H9 (cell line): Measurements from ENCODE around the gene KRTAP10-4. TPM values are rescaled to one million over a fixed set of nuclear protein-coding genes. Genes with fewer than 3 reads are reported as not detected.
"Not testable (repeated sequence)": the region's sequence is repeated elsewhere in the genome, so short reads cannot be mapped to it uniquely, and the experiment has no call there.

ENCODE experiments used
- DNase-seq: peaks from one replicate; pipeline ENCODE4 v3.0.0-alpha.2; 2017
- H2AFZ ChIP-seq: one replicate; pipeline ENCODE4 v1.6.1; 2013; ENCODE audit warnings: mild to moderate bottlenecking, low read length, control low read depth, moderate library complexity
- H2AK5ac ChIP-seq: 2 replicates; pipeline ENCODE4 v1.6.1; 2013; ENCODE audit warnings: low read length, control low read depth, mixed read lengths; ENCODE audit not compliant: insufficient read length
- H2BK120ac ChIP-seq: one replicate; pipeline ENCODE4 v1.6.1; 2013; ENCODE audit warnings: low read depth, mild to moderate bottlenecking, low read length, control low read depth, inconsistent platforms; ENCODE audit not compliant: poor library complexity, severe bottlenecking
- H2BK12ac ChIP-seq: 2 replicates; pipeline ENCODE4 v1.6.1; 2013; ENCODE audit warnings: low read length, control low read depth, mixed read lengths, low read depth; ENCODE audit not compliant: insufficient read length
- H2BK15ac ChIP-seq: 2 replicates; pipeline ENCODE4 v1.6.1; 2013; ENCODE audit warnings: low read depth, low read length, control low read depth
- H2BK20ac ChIP-seq: one replicate; pipeline ENCODE4 v1.6.1; 2013; ENCODE audit warnings: low read depth, mild to moderate bottlenecking, low read length, control low read depth, inconsistent platforms; ENCODE audit not compliant: poor library complexity, severe bottlenecking
- H2BK5ac ChIP-seq: 2 replicates; pipeline ENCODE4 v1.6.1; 2013; ENCODE audit warnings: low read length, control low read depth, mixed read lengths; ENCODE audit not compliant: insufficient read length
- H3K14ac ChIP-seq: 2 replicates; pipeline ENCODE4 v1.6.1; 2013; ENCODE audit warnings: low read length, control low read depth; ENCODE audit not compliant: insufficient read depth
- H3K18ac ChIP-seq: 2 replicates; pipeline ENCODE4 v1.6.1; 2013; ENCODE audit warnings: low read depth, mild to moderate bottlenecking, mixed read lengths, low read length, control low read depth; ENCODE audit not compliant: insufficient read length
- H3K23ac ChIP-seq: 2 replicates; pipeline ENCODE4 v1.6.1; 2013; ENCODE audit warnings: low read length, control low read depth, mixed read lengths, low read depth; ENCODE audit not compliant: insufficient read length
- H3K23me2 ChIP-seq: 2 replicates; pipeline ENCODE4 v1.6.1; 2013; ENCODE audit warnings: low read depth, mild to moderate bottlenecking, mixed read lengths, low read length, control low read depth; ENCODE audit not compliant: insufficient read length, poor library complexity, severe bottlenecking
- H3K27ac ChIP-seq: 2 replicates; pipeline ENCODE4 v1.5.1; 2013; ENCODE audit warnings: low read length, control low read depth, mixed read lengths, low read depth; ENCODE audit not compliant: insufficient read length
- H3K27me3 ChIP-seq: 2 replicates; pipeline ENCODE4 v1.6.1; 2013; ENCODE audit warnings: low read length, control low read depth, inconsistent platforms; ENCODE audit not compliant: insufficient read depth
- H3K4ac ChIP-seq: 2 replicates; pipeline ENCODE4 v1.6.1; 2013; ENCODE audit warnings: low read depth, mild to moderate bottlenecking, control low read depth, inconsistent platforms, low read length, moderate library complexity
- H3K4me1 ChIP-seq: 2 replicates; pipeline ENCODE4 v1.6.1; 2013; ENCODE audit warnings: low read length, control low read depth, inconsistent platforms; ENCODE audit not compliant: insufficient read depth
- H3K4me2 ChIP-seq: 2 replicates; pipeline ENCODE4 v1.6.1; 2013; ENCODE audit warnings: low read length, control low read depth, mixed read lengths; ENCODE audit not compliant: insufficient read length, insufficient read depth
- H3K56ac ChIP-seq: 2 replicates; pipeline ENCODE4 v1.6.1; 2013; ENCODE audit warnings: low read depth, mild to moderate bottlenecking, mixed read lengths, low read length, control low read depth; ENCODE audit not compliant: insufficient read length
- H3K79me1 ChIP-seq: 2 replicates; pipeline ENCODE4 v1.6.1; 2013; ENCODE audit warnings: low read depth, mild to moderate bottlenecking, moderate library complexity, low read length, control low read depth, inconsistent platforms; ENCODE audit not compliant: insufficient read depth, poor library complexity, severe bottlenecking
- H3K79me2 ChIP-seq: 2 replicates; pipeline ENCODE4 v1.6.1; 2013; ENCODE audit warnings: low read length, control low read depth, inconsistent platforms; ENCODE audit not compliant: insufficient read depth
- H3K9ac ChIP-seq: 2 replicates; pipeline ENCODE4 v1.6.1; 2013; ENCODE audit warnings: low read length, control low read depth, mixed read lengths; ENCODE audit not compliant: insufficient read length; ENCODE audit errors: extremely low read depth
- H3K9me3 ChIP-seq: one replicate; pipeline ENCODE4 v1.6.1; 2013; ENCODE audit warnings: low read depth, low read length, inconsistent platforms; ENCODE audit not compliant: control insufficient read depth
- H3T11ph ChIP-seq: one replicate; pipeline ENCODE4 v1.6.1; 2013; ENCODE audit warnings: mild to moderate bottlenecking, low read length, control low read depth, inconsistent platforms
- H4K20me1 ChIP-seq: one replicate; pipeline ENCODE4 v1.6.1; 2013; ENCODE audit not compliant: control insufficient read depth, insufficient read length, insufficient read depth
- H4K5ac ChIP-seq: 2 replicates; pipeline ENCODE4 v1.6.1; 2013; ENCODE audit warnings: low read depth, mild to moderate bottlenecking, mixed read lengths, low read length, control low read depth; ENCODE audit not compliant: insufficient read length
- H4K8ac ChIP-seq: replicated peaks from 2 replicates; pipeline ENCODE4 v1.6.1; 2013; ENCODE audit warnings: low read length, control low read depth, mixed read lengths, low read depth; ENCODE audit not compliant: insufficient read length
- H4K91ac ChIP-seq: 2 replicates; pipeline ENCODE4 v1.6.1; 2013; ENCODE audit warnings: low read depth, mild to moderate bottlenecking, moderate library complexity, mixed read lengths, low read length, control low read depth; ENCODE audit not compliant: insufficient read length
- H3K27ac Mint-ChIP-seq, 3 experiments: 2 replicates in 2 of 3; 3 replicates in 1 of 3; pipeline ENCODE4 v1.8.0; 2020 to 2021; ENCODE audit warnings: mixed read lengths in 3 of 3, mild to moderate bottlenecking in 1 of 3, moderate library complexity in 1 of 3
- H3K27me3 Mint-ChIP-seq: 2 replicates; pipeline ENCODE4 v1.8.0; 2021; ENCODE audit warnings: low read depth, mild to moderate bottlenecking, moderate library complexity, mixed read lengths
- H3K36me3 Mint-ChIP-seq, 3 experiments: 2 replicates in 2 of 3; 3 replicates in 1 of 3; pipeline ENCODE4 v1.8.0; 2020 to 2021; ENCODE audit warnings: low read depth in 3 of 3, mixed read lengths in 3 of 3; ENCODE audit not compliant: insufficient read depth in 1 of 3
- H3K4me1 Mint-ChIP-seq, 2 experiments: 2 replicates each; pipeline ENCODE4 v1.8.0; 2020; ENCODE audit warnings: mixed read lengths in 2 of 2
- H3K4me3 Mint-ChIP-seq, 2 experiments: 2 replicates in 1 of 2; 3 replicates in 1 of 2; pipeline ENCODE4 v1.8.0; 2020 to 2021; ENCODE audit warnings: mild to moderate bottlenecking in 2 of 2, mixed read lengths in 2 of 2, moderate library complexity in 1 of 2
- H3K9me3 Mint-ChIP-seq, 2 experiments: 2 replicates in 1 of 2; 3 replicates in 1 of 2; pipeline ENCODE4 v1.8.0; 2020; ENCODE audit warnings: mild to moderate bottlenecking in 2 of 2, mixed read lengths in 2 of 2, moderate library complexity in 1 of 2
- WGBS: extraction: QIAGEN DNeasy Blood & Tissue Kit; methylation state at CpG from one replicate; pipeline ENCODE4 v1.1.7; 2013; ENCODE audit warnings: missing lambda C conversion rate, low lambda C conversion rate, mixed read lengths; ENCODE audit not compliant: insufficient read length; ENCODE audit errors: extremely low coverage; 5-methylcytosine and 5-hydroxymethylcytosine counted together
- total RNA-seq: library from RNA; stranded (reverse); gene quantifications from 2 replicates; pipeline ENCODE4 v1.2.1, GENCODE V29; 2021
- TF ChIP-seq, protein P1 (sequence below): fragments of 200-600 bp; sonication (generic); conservative IDR thresholded peaks from 3 replicates; pipeline ENCODE4 v1.8.0; 2021; ENCODE audit warnings: antibody characterized with exemption, mild to moderate bottlenecking

Gene KRTAP10-4
- total RNA-seq, 1 experiment from 2014 or later, result not detected

DNA sequence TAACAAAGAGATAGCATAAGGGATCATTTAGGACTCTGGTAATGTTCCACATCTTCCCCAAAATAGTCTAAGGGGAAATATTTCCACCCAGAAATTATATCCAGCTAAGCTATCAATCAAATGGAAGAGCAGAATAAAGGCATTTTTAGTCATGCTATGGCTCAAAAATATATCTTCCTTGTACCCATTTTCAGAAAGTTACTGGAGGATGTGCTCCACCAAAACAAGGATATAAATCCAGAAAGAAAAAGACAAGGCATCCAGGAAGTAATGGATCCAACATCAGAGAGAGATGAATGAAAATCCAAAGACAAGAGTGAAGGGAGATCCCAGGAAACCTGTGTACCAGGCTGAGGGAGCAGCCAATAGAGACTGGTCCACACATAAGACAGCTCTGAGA lies 35.7 kb downstream of the KRTAP10-4 start:
- H3K9me3 Mint-ChIP-seq, result peaks cover 33 to 39% of the 10 kb centered on the region in 2 experiments
- DNase-seq, result no peak
- H2AK5ac ChIP-seq, result no peak overlapping the region

DNA sequence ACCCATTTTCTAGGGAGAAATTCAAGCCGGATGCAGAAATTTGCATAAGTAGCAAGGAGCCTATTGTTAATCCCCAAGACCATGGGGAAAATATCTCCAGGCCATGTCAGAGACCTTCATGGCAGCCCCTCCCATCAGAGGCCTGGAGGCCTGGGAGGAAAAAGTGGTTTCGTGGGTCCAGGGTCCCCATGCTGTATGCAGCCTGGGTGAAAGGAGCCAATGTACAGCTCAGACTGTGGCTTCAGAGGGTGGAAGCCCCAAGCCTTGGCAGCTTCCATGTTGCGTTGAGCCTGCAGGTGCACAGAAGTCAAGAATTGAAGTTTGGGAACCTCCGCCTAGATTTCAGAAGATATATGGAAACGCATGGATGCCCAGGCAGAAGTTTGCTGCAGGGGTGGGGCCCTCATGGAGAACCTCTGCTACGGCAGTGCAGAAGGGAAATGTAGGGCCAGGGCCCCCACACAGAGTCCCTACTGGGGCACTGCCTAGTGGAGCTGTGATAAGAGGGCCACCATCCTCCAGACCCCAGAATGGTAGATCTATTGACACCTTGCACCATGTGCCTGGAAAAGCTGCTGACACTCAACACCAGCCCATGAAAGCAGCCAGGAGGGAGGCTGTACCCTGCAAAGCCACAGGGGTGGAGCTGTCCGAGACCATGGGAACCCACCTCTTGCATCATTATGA lies 36.8 kb downstream of the KRTAP10-4 start:
- not testable (repeated sequence) for H3K4me2 ChIP-seq, H3T11ph ChIP-seq, H3K4me1 ChIP-seq, H3K27ac ChIP-seq, H4K91ac ChIP-seq, H3K4me3 Mint-ChIP-seq, H3K56ac ChIP-seq, H3K18ac ChIP-seq, DNase-seq, H3K27ac Mint-ChIP-seq, H2BK15ac ChIP-seq, H3K27me3 Mint-ChIP-seq, H2BK12ac ChIP-seq, H3K4ac ChIP-seq, H3K14ac ChIP-seq, H3K23me2 ChIP-seq, H2AK5ac ChIP-seq, H2BK120ac ChIP-seq, H3K79me2 ChIP-seq, H3K23ac ChIP-seq, H3K79me1 ChIP-seq, H4K5ac ChIP-seq, H2BK20ac ChIP-seq, H3K9ac ChIP-seq, H3K27me3 ChIP-seq, H2AFZ ChIP-seq, H3K9me3 ChIP-seq, H3K4me1 Mint-ChIP-seq, H4K20me1 ChIP-seq, H2BK5ac ChIP-seq, H4K8ac ChIP-seq
- Mint-ChIP-seq H3K9me3 (peaks cover 33 to 39% of the 10 kb centered on the region in 2 experiments), H3K36me3 (peaks cover 8 to 26% (median 21%) of the 10 kb centered on the region in 3 experiments)
- WGBS, result no CpG with 5 or more reads among the region's 7 CpGs

More for the DNA sequence above, 35.7 kb downstream of the KRTAP10-4 start:
- H4K20me1 ChIP-seq, result no peaks in the 10 kb centered on the region
- Mint-ChIP-seq H3K4me1 (no peaks in the 10 kb centered on the region), H3K27me3 (peaks cover 11% of the 10 kb centered on the region), H3K27ac (no peak overlapping the region), H3K4me3 (no peak overlapping the region), H3K36me3 (peaks cover 8 to 26% (median 21%) of the 10 kb centered on the region in 3 experiments)
- H4K5ac ChIP-seq, result no peak overlapping the region
- H2AFZ ChIP-seq, result no peak overlapping the region
- H2BK15ac ChIP-seq, result no peak overlapping the region
- no peak overlapping the region for H3K23ac ChIP-seq
- no peak overlapping the region for H3K18ac ChIP-seq
- no peak overlapping the region for H2BK20ac ChIP-seq
- no peak overlapping the region for H3K4me2 ChIP-seq
- H3K27ac ChIP-seq, result no peak overlapping the region
- H3K9me3 ChIP-seq, result peaks cover 9% of the 10 kb centered on the region
- no peaks in the 10 kb centered on the region for H3K79me2 ChIP-seq
- H2BK12ac ChIP-seq, result no peak overlapping the region
- H2BK120ac ChIP-seq, result no peak overlapping the region
- no peak overlapping the region for H4K8ac ChIP-seq
- TF ChIP-seq, protein P1, sequence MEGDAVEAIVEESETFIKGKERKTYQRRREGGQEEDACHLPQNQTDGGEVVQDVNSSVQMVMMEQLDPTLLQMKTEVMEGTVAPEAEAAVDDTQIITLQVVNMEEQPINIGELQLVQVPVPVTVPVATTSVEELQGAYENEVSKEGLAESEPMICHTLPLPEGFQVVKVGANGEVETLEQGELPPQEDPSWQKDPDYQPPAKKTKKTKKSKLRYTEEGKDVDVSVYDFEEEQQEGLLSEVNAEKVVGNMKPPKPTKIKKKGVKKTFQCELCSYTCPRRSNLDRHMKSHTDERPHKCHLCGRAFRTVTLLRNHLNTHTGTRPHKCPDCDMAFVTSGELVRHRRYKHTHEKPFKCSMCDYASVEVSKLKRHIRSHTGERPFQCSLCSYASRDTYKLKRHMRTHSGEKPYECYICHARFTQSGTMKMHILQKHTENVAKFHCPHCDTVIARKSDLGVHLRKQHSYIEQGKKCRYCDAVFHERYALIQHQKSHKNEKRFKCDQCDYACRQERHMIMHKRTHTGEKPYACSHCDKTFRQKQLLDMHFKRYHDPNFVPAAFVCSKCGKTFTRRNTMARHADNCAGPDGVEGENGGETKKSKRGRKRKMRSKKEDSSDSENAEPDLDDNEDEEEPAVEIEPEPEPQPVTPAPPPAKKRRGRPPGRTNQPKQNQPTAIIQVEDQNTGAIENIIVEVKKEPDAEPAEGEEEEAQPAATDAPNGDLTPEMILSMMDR, result no peak
- H2BK5ac ChIP-seq, result no peak overlapping the region
- H3K4me1 ChIP-seq, result no peaks in the 10 kb centered on the region
- H3K14ac ChIP-seq, result no peak overlapping the region
- no peaks in the 10 kb centered on the region for H3K27me3 ChIP-seq
- no peak overlapping the region for H4K91ac ChIP-seq
- no peaks in the 10 kb centered on the region for H3K23me2 ChIP-seq
- H3T11ph ChIP-seq, result no peak overlapping the region
- H3K4ac ChIP-seq, result no peak overlapping the region
- H3K56ac ChIP-seq, result no peak overlapping the region
- no peak overlapping the region for H3K9ac ChIP-seq
- no peaks in the 10 kb centered on the region for H3K79me1 ChIP-seq
